HT1080 (cell line): ENCODE results near the gene CNTN6. TPM values are rescaled to one million over a fixed set of nuclear protein-coding genes. Genes with fewer than 3 reads are reported as not detected.

Experiments used
- DNase-seq: peaks from one replicate; pipeline ENCODE4 v3.0.0-alpha.2; 2015; ENCODE audit warnings: low read depth
- polyA plus RNA-seq, 2 experiments: library from polyadenylated mRNA; depleted of rRNA; stranded (reverse); fragments of >200 nt; gene quantifications; 2 replicates each; pipeline ENCODE4 v1.2.3, GENCODE V29; 2015
- total RNA-seq: library from RNA; depleted of rRNA; stranded (reverse); fragments of >200 nt; shearing (Covaris generic); gene quantifications from 2 replicates; pipeline ENCODE4 v1.2.3, GENCODE V29; 2014; rRNA removed

The CNTN6 gene
- 0.11 TPM in 1 of 2 replicates, not detected in the other for total RNA-seq
- polyA plus RNA-seq (2015; cell fraction: cytosol; rRNA removed), result 0.01 TPM in 1 of 2 replicates, not detected in the other
- 0.05 and 0.11 TPM in 2 replicates for polyA plus RNA-seq (2015; cell fraction: nucleus; rRNA removed)

- DNase-seq, result no peak
Measured at GRCh38 chr3:1092771-1093170, at the start of gene CNTN6. Gene CNTN6, plus strand, starts transcription at chr3:1093024. Its CDS starts 54,985 bp downstream, at chr3:1148009.

DNA sequence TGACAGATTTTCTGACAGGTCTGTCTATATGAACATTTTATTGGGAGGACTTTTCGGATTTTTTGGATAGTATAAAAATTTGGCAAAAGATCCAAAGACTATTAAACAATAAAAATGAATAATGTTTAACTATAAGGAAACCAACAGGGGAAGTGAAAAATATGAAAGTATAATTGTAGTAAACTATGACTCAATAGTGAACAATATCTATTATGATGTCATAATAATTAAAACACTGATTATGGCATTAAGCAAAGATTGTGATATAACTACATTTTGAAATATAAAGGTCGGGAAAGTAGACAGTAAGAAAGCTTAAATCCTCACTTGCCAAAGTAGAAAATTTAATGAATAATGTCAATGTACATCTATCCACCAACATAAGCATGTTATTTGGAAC, 44.3 kb upstream of the CNTN6 start:
- DNase-seq, result no peak

- no peak for DNase-seq
Measured at GRCh38 chr3:1055870-1056269, 37.0 kb upstream of the CNTN6 start.

DNA sequence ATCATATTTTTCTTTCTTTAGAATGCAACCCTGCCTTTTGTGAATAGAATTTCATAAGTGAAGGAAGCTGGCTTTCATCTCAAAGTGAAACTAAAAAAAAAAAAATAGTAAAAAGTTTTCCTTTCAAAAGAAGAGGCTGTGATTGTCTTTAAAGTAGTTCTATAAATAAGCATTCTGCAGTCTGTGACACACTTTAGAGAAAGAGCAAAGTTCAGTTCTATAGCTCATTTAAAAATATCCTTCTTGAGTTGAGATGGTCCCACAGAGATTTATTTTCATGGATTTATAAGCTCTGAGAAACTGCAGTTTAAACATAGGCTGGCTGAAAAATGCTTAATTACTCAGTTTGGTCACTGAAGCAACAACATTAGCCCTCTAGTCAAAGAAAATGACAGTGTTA, 36.1 kb upstream of the CNTN6 start:
- DNase-seq, result peak; percentile 15

GRCh38 chr3:1057436-1057835, 35.4 kb upstream of the CNTN6 start:
- no peak for DNase-seq

GRCh38 chr3:1068985-1069384, 23.8 kb upstream of the CNTN6 start:
- no peak for DNase-seq

DNA sequence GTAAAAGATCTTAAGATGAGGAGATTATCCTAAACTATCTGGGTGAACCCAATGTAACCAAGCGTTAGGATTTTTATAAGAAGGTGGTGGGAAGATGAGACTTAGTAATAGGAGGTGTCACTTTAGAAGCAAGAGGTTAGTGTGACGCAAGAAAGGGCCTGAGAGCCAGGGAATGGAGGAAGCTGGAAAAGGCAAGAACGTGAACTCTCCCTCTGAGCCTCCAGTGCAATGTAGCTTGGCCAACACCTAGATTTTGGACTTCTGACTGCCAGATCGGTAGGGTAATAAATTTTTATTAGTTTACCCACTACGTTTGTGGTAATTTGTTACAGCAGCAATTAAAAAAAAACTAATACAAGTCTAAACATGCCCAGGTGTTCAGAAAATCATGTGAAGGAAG, 20.8 kb upstream of the CNTN6 start:
- DNase-seq, result no peak

GRCh38 chr3:1079662-1080061, 13.2 kb upstream of the CNTN6 start:
- no peak for DNase-seq

DNA sequence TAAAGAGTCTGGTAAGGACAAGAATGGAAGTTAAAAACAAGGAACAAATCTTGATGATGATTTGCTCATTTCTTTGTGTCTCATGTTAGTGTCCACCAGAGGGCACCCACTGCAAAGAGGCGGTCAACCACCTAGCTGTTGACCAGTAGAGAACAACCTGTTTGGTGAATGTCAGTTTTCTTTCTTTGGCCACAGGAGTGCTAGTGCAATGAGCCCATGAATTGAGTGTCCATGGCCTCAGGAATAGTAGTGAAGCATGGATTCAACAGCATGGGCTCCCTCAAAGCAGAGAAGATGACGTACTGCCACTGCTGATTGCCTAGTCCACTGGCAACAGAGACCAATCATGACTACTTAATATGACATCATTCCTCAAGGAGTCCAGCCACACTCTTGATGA, 10.7 kb upstream of the CNTN6 start:
- peak; percentile 44 for DNase-seq

DNA sequence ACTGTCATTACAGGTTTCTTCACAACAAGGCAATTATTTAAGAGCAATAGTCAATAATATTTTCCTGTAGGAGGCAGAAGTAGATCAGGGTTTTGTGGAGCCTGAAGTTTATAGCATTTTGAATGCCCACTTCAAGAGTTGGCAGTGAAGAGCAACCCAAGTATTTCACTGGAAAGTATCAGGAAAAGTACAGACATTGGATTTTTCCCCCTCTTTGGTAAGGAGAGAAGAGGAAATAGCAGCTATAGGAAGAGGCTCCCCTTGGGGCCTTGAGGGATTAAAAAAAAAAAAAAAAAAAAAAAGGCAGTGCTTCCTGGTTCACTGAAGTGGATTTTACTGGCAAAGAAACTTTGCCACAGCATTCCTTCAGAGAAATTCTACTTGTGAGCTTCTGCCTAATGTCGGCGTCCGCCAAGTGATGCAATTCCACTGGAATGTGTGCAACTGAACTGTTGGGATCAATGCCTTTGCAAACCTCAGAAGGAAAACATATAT, 5.7 kb upstream of the CNTN6 start:
- DNase-seq, result peak; percentile 84

GRCh38 chr3:1088503-1088902, 4.3 kb upstream of the CNTN6 start:
- no peak for DNase-seq

DNA sequence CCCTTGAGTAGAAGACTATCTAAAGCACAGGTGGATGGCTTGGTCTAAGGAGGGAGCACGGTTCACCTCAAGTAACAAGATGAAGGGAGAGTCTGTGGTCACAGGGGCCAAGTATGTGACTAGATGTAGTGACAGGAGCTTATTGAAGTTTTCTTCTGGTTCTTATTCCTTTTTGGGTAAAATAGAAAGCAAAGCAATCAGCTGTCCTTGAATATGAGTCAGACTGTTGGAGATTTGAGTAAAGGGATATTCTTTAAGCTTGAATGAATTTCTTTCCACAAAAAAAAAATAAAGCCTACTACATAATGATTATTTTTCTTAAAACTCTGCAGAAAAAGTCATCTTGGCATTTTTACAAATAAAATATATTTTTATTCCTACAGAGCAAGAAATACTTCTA, 1.5 kb upstream of the CNTN6 start:
- DNase-seq, result no peak

DNA sequence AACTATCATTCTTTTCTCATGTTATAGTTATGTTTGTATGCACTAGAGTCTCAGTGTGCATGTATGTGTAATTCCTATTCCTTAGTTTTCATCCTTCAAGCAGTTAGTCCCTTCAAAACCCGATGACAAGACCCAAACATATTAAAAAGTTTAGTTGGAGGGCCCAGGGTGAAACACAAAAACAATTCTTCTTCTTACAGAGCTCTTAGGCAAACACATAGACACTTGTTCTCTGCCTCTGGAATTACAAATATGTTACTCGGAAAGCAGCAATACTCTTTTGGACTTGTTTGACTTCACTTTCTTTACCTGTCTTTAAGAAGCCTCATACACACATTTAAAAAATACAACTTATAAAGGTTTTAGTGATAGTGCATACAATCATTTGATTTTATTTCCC, 763 bp upstream of the CNTN6 start:
- no peak for DNase-seq

- DNase-seq, result no peak
Measured at GRCh38 chr3:1093217-1093616, 393 bp downstream of the CNTN6 start.

- DNase-seq, result no peak
Measured at GRCh38 chr3:1103525-1103924, 10.7 kb downstream of the CNTN6 start.

DNA sequence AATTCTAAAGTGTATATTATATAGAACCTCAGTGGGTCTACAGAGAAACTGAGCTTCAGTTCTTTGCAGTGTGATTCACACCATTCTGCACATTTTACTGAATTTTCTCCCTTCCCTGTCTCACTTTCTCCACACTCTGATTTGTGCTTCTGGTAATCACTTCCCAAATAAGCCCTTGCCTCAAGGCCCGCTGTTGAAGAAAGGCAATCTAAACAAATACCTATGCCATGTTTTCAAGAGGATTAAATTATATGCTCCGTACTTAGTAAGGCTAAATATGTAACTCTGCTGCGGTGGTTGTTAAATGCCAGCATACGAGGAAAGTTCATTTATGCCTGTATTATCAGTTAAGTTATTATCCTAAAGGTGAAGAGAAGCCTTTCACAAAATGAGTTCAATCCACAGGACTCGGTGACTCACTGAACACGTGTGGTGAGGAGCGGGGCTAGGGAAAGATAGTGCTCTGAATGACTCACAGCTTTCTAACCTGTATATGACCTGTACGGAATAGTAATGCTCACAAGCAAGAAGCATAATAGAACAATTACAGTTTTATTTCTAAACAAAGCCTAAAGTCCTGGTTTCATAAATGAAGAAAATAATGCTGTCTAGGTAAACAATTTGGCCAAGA, 25.1 kb downstream of the CNTN6 start:
- peak; percentile 87 for DNase-seq

DNA sequence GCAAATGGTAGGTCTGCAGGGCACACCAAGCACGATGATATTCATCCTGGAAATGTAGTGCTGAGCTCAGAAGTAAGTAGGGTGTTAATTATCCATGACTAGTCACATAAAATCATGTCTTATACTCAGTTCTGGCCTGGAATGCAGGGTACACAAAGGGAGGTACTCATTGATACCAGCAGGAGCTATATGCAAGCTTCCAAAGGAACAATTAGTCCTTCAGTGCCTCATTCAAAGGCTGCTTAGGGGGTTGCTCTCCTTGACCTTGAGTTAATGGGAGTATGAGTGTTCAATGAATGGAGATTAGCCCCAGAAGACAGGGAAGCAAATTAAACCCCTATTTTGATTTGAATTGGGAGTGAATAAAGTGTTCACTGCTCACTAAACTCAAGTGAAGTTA, 38.3 kb downstream of the CNTN6 start:
- DNase-seq, result no peak

DNA sequence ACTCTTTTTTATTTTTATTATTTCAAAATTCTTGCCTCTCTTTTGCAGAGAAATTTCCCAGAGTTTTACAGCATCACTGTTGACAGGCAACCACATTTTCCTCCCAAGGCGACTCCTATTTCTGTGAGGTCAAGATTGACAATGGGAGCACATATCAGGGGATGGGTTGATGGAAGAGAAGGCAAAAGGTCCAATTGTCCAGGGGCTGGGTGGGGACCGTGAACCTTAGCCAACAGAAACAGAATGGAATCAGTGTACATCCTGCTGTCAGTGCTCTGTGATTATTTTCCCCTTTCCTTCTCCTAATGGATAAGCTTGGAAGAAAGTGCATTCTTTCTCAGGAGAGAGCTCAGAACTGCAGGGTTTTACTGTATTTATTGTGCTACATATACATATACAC, 42.4 kb downstream of the CNTN6 start:
- no peak for DNase-seq

DNA sequence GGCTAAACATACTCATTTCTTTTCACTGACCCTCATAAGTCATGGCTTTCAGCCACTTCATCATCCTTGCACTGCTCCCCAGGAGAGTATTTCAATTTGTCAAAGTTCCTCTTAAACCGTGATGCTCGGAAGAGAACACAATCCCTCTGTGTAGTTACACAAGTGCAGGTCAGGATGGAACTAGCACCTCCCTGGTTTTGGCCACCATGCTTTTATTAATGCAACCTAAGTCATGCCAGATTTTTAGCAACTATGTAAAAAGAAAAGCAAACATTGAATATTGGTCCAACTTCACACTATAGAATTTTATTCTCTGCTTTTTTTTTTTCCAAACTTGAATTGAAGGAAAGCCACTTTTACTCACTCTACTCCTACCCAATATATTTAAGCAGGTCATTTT, 45.2 kb downstream of the CNTN6 start:
- no peak for DNase-seq

GRCh38 chr3:1139071-1139470, 46.2 kb downstream of the CNTN6 start:
- DNase-seq, result no peak

GRCh38 chr3:1147326-1147725, 54.5 kb downstream of the CNTN6 start:
- no peak for DNase-seq

DNA sequence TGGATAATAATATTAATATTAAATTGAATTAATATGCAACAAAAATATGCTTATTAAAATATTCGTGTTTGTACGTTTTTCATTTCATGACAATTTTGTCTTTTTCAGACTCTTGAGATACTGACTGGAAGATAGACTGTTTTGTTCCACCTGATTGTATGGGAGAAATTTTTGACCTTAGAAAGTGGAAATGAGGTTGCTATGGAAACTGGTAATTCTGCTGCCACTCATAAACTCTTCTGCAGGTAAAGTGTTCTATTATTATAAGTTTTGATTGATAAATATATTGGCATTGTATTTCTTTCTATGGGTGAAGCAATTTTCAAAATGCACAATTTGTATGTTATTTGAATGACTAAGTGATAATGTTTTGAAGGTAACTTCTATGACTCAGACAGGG, 55.0 kb downstream of the CNTN6 start:
- DNase-seq, result no peak

DNA sequence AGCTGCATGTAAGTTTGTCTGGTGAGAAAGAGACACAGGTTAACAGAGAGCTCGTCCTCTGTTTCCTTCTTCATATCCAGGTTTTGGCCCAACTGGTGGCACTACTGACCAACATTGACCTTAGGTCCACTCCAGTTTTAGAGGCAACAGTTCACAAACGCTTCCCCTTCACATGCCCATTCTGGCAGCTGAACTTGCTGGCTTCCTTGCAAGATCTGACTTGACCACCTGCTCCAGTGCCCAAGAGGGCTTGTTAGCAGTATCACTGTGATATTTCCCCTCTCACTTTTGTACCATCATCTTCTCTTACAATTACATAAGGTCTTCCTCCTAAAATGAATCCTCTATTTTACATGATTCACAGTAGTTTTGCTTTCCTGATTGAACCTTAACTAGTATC, 71.3 kb downstream of the CNTN6 start:
- DNase-seq, result no peak

GRCh38 chr3:1171320-1171719, 78.5 kb downstream of the CNTN6 start:
- DNase-seq, result no peak
